ENCODE results near the gene GPR22. TPM values are rescaled to one million over a fixed set of nuclear protein-coding genes. Genes with fewer than 3 reads are reported as not detected.

The GPR22 gene
- total RNA-seq, 1 donor, result under 0.01 TPM

DNA sequence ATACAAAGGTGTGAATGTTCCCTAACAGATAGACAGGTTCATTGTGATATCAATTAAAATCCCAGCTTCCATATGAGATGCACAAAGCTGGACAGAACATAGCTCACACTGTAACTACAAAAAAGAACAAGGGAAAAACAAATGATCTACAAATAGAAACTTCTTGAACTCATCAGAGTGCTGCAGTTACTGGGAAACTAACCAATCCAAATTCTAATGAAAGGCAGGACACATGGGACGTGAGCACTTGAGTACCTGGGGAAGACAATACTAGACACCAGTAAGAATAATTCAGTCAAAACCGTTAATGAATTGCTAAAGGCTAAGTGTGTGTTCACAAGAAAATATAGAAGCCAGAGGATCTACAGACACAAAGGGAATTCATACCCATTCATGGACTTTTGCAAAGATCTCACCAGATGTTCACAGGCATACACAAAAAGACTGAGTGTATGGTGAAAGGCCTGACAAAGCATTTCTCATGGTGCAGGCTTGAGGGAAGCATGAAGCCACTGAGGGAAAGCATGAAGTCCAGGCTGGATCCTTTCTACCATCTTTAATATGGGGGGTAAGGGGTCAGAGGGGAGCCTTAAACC, 7.8 kb upstream of the GPR22 start:
- TF ChIP-seq, protein P1, sequence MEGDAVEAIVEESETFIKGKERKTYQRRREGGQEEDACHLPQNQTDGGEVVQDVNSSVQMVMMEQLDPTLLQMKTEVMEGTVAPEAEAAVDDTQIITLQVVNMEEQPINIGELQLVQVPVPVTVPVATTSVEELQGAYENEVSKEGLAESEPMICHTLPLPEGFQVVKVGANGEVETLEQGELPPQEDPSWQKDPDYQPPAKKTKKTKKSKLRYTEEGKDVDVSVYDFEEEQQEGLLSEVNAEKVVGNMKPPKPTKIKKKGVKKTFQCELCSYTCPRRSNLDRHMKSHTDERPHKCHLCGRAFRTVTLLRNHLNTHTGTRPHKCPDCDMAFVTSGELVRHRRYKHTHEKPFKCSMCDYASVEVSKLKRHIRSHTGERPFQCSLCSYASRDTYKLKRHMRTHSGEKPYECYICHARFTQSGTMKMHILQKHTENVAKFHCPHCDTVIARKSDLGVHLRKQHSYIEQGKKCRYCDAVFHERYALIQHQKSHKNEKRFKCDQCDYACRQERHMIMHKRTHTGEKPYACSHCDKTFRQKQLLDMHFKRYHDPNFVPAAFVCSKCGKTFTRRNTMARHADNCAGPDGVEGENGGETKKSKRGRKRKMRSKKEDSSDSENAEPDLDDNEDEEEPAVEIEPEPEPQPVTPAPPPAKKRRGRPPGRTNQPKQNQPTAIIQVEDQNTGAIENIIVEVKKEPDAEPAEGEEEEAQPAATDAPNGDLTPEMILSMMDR (IDR thresholded peaks at IDR 0.05; ENCODE audit: insufficient read depth, low read depth, low read length), result no peak
- H3K4me3 ChIP-seq (ENCODE audit: low read depth, low read length), result no peak overlapping the region
- no peak for DNase-seq (ENCODE audit: low read depth)

DNA sequence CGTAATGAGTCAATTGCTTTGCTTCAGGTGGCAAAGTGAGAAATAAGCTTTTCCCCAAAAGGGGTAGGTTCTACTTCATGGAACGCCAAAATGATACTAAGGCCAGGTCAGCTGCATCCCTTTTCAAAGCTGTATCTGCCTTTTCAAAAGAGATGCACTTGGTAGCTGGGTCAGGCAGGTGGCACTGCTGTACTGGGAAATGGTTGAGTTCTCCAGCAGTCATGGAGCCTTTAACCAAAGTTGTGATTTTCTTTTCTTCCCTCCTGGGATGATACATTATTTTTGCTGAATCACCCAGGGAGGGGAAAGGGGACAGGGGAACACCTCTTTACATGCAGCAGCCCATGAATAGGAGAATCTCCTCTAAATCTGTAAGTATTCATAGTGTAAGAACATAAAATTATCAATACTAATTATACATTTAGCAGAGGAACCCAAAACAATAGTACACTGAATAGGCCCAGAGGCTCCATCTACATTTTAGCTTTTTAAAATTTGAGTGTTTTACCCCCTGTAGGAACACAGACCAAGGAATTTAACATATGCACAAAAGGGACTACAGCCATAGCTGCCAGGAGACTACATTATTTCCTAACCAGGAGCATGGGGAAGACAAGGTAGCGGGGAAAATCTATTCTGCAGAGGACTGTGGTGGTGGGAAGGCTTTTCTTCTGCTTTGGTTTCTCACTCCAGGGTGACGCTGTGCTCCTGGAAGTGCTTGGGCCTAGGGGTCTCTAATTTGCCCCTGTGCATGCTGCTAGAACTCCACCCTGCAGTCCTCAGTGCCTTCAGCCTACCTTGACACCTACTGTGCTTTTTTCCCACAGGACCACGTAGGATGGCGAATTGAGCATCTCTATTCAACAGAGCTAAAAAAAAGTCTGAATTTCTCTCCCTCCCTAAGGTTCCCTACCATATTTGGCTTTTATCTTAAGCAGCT, 6.4 kb upstream of the GPR22 start:
- TF ChIP-seq, protein P1 (IDR thresholded peaks at IDR 0.05; ENCODE audit: insufficient read depth, low read depth, low read length), result peak; percentile 87
- peak; percentile 69 for DNase-seq (ENCODE audit: low read depth)
- H3K4me3 ChIP-seq (ENCODE audit: low read depth, low read length), result no peak overlapping the region

DNA sequence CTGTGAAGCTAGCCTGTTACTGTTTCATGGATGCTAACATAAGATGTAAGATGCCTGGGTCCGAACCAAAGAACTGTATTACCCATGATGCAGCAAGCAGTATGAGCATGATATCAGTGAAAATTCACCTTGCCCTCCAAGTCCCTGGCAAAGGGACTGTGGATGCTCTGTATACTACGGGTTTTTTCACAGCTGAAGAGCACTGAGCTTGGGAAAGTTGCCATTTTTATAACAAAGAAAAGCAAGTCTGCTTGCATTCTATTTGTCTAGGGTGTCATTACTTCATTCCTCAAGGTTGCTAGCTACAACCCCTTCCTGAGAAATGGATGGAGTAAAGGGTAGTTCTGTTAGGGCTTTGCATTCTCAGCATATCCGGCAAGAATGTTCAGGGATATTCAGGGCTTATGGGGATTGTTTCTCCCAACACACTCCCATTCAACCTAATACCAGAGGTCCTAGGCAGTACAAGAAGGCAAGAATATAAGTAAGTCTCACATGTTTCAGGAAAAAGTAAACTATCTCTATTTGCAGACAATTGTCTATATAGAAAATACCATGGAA, 5.1 kb upstream of the GPR22 start:
- TF ChIP-seq, protein P1 (IDR thresholded peaks at IDR 0.05; ENCODE audit: insufficient read depth, low read depth, low read length), result no peak
- DNase-seq (ENCODE audit: low read depth), result no peak
- H3K4me3 ChIP-seq (ENCODE audit: low read depth, low read length), result no peak overlapping the region

DNA sequence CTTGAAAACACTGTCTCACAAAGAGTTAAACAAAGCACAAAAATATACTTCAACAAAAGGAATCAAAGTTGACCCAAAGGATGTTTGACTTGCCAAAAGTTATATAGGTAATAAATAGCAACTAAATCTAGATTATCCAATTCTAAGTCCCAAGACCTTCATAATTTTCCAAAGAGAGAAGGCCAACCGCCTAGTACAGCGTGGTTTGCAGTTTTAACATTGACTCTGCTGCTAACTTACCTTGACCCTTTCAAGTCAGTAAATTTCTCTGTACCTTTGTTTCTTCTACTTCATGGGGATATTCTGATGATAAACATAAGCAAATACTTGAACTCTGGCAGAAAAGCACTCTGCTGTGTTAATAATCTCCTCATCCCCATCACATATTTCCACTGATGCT, 1.9 kb upstream of the GPR22 start:
- TF ChIP-seq, protein P1 (IDR thresholded peaks at IDR 0.05; ENCODE audit: insufficient read depth, low read depth, low read length), result no peak
- DNase-seq (ENCODE audit: low read depth), result no peak
- no peak overlapping the region for H3K4me3 ChIP-seq (ENCODE audit: low read depth, low read length)

DNA sequence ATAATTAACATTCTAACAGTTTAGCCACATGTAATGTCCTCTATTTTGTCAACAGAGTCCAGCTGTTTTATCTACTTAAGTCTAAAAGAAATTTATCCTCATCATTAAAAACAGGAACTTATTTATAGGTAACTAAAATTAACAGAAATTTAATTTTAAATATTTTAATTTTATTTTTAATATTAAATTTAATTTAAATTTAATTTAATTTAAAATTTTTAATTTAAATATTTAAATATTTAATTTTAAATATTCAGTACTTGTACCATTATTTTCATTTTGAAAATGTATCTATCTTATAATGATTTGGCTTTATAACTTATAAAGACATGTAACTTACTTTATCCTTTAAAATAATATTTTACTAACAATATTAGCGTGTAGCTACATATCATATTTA, 1.0 kb upstream of the GPR22 start:
- no peak overlapping the region for H3K4me3 ChIP-seq (ENCODE audit: low read depth, low read length)
- no peak for DNase-seq (ENCODE audit: low read depth)
- TF ChIP-seq, protein P1 (IDR thresholded peaks at IDR 0.05; ENCODE audit: insufficient read depth, low read depth, low read length), result no peak

DNA sequence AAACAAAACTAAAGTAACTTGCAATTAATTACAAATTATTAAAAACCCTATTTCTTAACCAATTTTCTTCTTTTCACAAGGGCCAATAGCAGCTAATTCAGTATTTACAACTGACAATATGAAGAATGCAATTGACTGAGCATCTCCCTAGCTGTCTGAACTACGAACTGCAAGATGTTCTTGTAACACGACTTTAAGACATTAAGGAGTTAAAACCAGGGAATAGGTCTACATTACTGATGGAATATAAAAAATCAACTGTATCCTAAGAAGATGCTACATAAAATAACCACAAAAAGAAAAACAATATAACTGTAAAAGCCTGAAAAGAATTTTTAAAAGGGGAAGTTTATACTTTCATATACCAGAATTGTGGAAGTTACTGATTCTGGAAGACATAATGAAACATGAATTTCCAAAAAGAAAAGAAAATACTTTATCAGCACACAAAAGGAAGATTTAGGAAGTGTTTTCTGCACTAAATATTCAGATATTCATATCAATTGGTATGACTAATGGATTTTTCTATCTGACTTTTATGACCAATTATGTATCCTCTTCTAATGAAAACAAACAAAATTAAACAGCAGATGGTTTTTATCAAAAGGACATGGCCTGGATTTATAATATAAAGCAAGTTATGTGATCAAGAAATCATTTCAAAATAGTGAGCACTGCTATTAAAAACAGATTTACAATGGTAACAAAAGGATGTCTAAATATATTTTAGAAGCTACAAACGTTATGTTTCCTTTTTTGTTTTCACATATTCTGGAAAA, 1.6 kb downstream of the GPR22 start:
- TF ChIP-seq, protein P1 (IDR thresholded peaks at IDR 0.05; ENCODE audit: insufficient read depth, low read depth, low read length), result peak; percentile 8
- no peak overlapping the region for H3K4me3 ChIP-seq (ENCODE audit: low read depth, low read length)
- no peak for DNase-seq (ENCODE audit: low read depth)
